GM12878 (cell line): ENCODE results near the gene GNAQ. TPM values are rescaled to one million over a fixed set of nuclear protein-coding genes. Genes with fewer than 3 reads are reported as not detected.

Source experiments
- ATAC-seq: fragments of 200-7000 bp; cut with Tn5 transposase; 3 replicates; pipeline ENCODE4 v1.9.1; 2020; ENCODE audit warnings: mild to moderate bottlenecking, moderate library complexity
- BruUV-seq: library from RNA; stranded (reverse); fragments of 400-500 nt; replicated peaks from 2 replicates; lab custom pipeline; 2021; lab: Mats Ljungman, UMichigan
- CTCF ChIA-PET: fragments of 300-600 bp; sonication (Branson Sonifier 250); formaldehyde crosslinking; extraction: SDS; loops from one replicate; lab custom pipeline; 2021; ENCODE audit warnings: inconsistent platforms; lab: Yijun Ruan, JAX
- POLR2A ChIA-PET: fragments of 350-600 bp; formaldehyde crosslinking; extraction: SDS; loops from one replicate; lab custom pipeline; 2021; ENCODE audit warnings: inconsistent platforms; lab: Charles Lee
- RAD21 ChIA-PET: fragments of 300-600 bp; sonication (Branson Sonifier 250); formaldehyde crosslinking; loops from one replicate; lab custom pipeline; 2023; ENCODE audit warnings: antibody characterized with exemption; ENCODE audit not compliant: unreplicated experiment; lab: Charles Lee
- SMC1A ChIA-PET: fragments of 300-600 bp; sonication (Branson Sonifier 250); formaldehyde crosslinking; loops from one replicate; lab custom pipeline; 2023; ENCODE audit not compliant: unreplicated experiment, uncharacterized antibody; lab: Charles Lee
- DNase-seq: peaks from one replicate; pipeline ENCODE4 v3.0.0-alpha.2; 2011; ENCODE audit warnings: low read depth, low spot score
- FAIRE-seq: peaks from 3 replicates; lab custom pipeline; 2011; peaks lifted over from hg19 to GRCh38; lab: Jason Lieb, UNC
- H2AFZ ChIP-seq: 2 replicates; pipeline ENCODE4 v1.6.0; 2011; ENCODE audit warnings: low read depth, low read length, control low read depth; ENCODE audit not compliant: control insufficient read depth
- H3K27ac ChIP-seq: 2 replicates; pipeline ENCODE4 v1.5.1; 2011; ENCODE audit warnings: control low read depth; ENCODE audit not compliant: control insufficient read depth, insufficient read depth
- H3K27me3 ChIP-seq, 2 experiments: replicated peaks in 1 of 2; 2 replicates each; pipeline versions ENCODE4 v1.6.0 to v1.6.1; 2011; ENCODE audit warnings: low read length in 1 of 2; ENCODE audit not compliant: control insufficient read depth in 2 of 2, insufficient read depth in 2 of 2
- H3K36me3 ChIP-seq, 2 experiments: 2 replicates each; pipeline ENCODE4 v1.5.1; 2011; ENCODE audit warnings: low read length in 1 of 2; ENCODE audit not compliant: control insufficient read depth in 2 of 2, insufficient read depth in 2 of 2
- H3K4me1 ChIP-seq: 2 replicates; pipeline ENCODE4 v1.6.1; 2011; ENCODE audit warnings: mild to moderate bottlenecking, low read length, moderate library complexity, mixed read lengths; ENCODE audit not compliant: control insufficient read depth, insufficient read depth
- H3K4me2 ChIP-seq: 2 replicates; pipeline ENCODE4 v1.6.0; 2011; ENCODE audit warnings: control low read depth; ENCODE audit not compliant: control insufficient read depth, insufficient read depth
- H3K4me3 ChIP-seq: fragments of 200-600 bp; sonication (generic); 2 replicates; pipeline ENCODE4 v1.5.1; 2016
- H3K79me2 ChIP-seq: 2 replicates; pipeline ENCODE4 v1.6.0; 2011; ENCODE audit warnings: low read length; ENCODE audit not compliant: control insufficient read depth, insufficient read depth
- H3K9ac ChIP-seq: 2 replicates; pipeline ENCODE4 v1.8.0; 2011; ENCODE audit warnings: low read length, control low read depth, mixed read lengths; ENCODE audit not compliant: control insufficient read depth, insufficient read depth
- H3K9me3 ChIP-seq: replicated peaks from 3 replicates; pipeline ENCODE4 v1.5.1; 2011; ENCODE audit warnings: mild to moderate bottlenecking, low read length; ENCODE audit not compliant: control insufficient read depth, insufficient read depth
- H4K20me1 ChIP-seq: 2 replicates; pipeline ENCODE4 v1.6.0; 2011; ENCODE audit not compliant: control insufficient read depth, insufficient read depth
- CTCF ChIP-seq, 3 experiments: IDR thresholded peaks in 2 of 3; conservative IDR thresholded peaks in 1 of 3; 2 replicates each; pipeline ENCODE4 v1.5.1; 2011; ENCODE audit warnings: low read depth in 3 of 3, low read length in 3 of 3, mild to moderate bottlenecking in 3 of 3, control low read depth in 2 of 3, moderate library complexity in 2 of 3, inconsistent platforms in 1 of 3, mixed read lengths in 1 of 3; ENCODE audit not compliant: control insufficient read depth in 2 of 3, insufficient read depth in 1 of 3; ENCODE audit errors: extremely low read depth in 1 of 3
- EZH2 ChIP-seq: IDR thresholded peaks from 2 replicates; pipeline ENCODE4 v1.6.1; 2012; ENCODE audit warnings: low read depth, mild to moderate bottlenecking, control low read depth, inconsistent platforms, low read length, borderline replicate concordance; ENCODE audit not compliant: control insufficient read depth
- IKZF1 ChIP-seq: fragments of 450-650 bp; conservative IDR thresholded peaks from 2 replicates; pipeline ENCODE4 v1.6.1; 2017; ENCODE audit warnings: antibody characterized with exemption, mild to moderate bottlenecking
- SMARCA5 ChIP-seq: fragments of 450-650 bp; IDR thresholded peaks from 2 replicates; pipeline ENCODE4 v1.6.1; 2017; ENCODE audit warnings: mild to moderate bottlenecking
- TCF12 ChIP-seq: IDR thresholded peaks from 2 replicates; pipeline ENCODE4 v1.6.1; 2011; ENCODE audit warnings: low read depth, mild to moderate bottlenecking, low read length
- WGBS: methylation state at CpG from one replicate; pipeline ENCODE4 v1.1.6; 2016; ENCODE audit warnings: low lambda C conversion rate; ENCODE audit not compliant: insufficient replicate concordance, insufficient coverage; ENCODE audit errors: missing lambda C conversion rate; 5-methylcytosine and 5-hydroxymethylcytosine counted together
- in situ Hi-C: fragments of 300-500 bp; cut with MboI; formaldehyde crosslinking; loops from 9 replicates; pipeline ENCODE4 v1.14.3; 2018; ENCODE audit warnings: mixed read lengths
- intact Hi-C: fragments of 100-400 bp; cut with micrococcal nuclease; formaldehyde crosslinking; loops from one replicate; pipeline ENCODE4 v1.14.2; 2022; ENCODE audit not compliant: unreplicated experiment
- polyA plus RNA-seq, 11 experiments: library from polyadenylated mRNA; depleted of rRNA in 4 of 11; unstranded in 6 of 11; stranded (reverse) in 5 of 11; fragments of >200 nt; fragmentation: Nextera tagmentation in 4 of 11; fragmentation: Illumina TruSeq in 1 of 11; extraction: Ambion mirVana in 4 of 11; extraction: Trizol in 1 of 11; gene quantifications; 1 replicate in 1 of 11; 2 replicates in 10 of 11; pipeline versions ENCODE4 v1.2.1 to v1.2.3, GENCODE V29; 2011 to 2016; ENCODE audit warnings: inconsistent platforms in 2 of 11, missing spikeins in 2 of 11, low read depth in 1 of 11
- total RNA-seq, 4 experiments: library from RNA; depleted of rRNA in 3 of 4; stranded (reverse); fragments of >200 nt in 3 of 4; fragmentation: Illumina TruSeq in 1 of 4; extraction: Trizol in 1 of 4; gene quantifications; 2 replicates each; pipeline versions ENCODE4 v1.2.1 to v1.2.3, GENCODE V29; 2013 to 2021
- TF ChIP-seq, protein P1 (sequence below): fragments of 450-650 bp; IDR thresholded peaks from 2 replicates; pipeline ENCODE4 v1.6.1; 2016; ENCODE audit warnings: mild to moderate bottlenecking, moderate library complexity, borderline replicate concordance
- TF ChIP-seq, protein P2 (sequence below): IDR thresholded peaks from 2 replicates; pipeline ENCODE4 v1.6.1; 2011; ENCODE audit warnings: borderline replicate concordance, low read depth, mild to moderate bottlenecking, moderate library complexity, mixed read lengths, low read length; ENCODE audit not compliant: insufficient read depth; ENCODE audit errors: extremely low read length

The GNAQ gene
- total and polyA plus RNA-seq, 10 of the 15 experiments (the other 5 are each of a cell fraction or from before 2014, with no cell fraction given) = 0.15 to 47.2 (median 0.49) TPM

GRCh38 chr9:77825361-77825760 is 206.2 kb downstream of the GNAQ start:
- Histone ChIP-seq H3K36me3 (no peaks in the 10 kb centered on the region), H2AFZ (no peak overlapping the region), H3K4me2 (no peak overlapping the region), H3K27me3 (no peaks in the 10 kb centered on the region), H3K27ac (no peak overlapping the region), H3K4me3 (no peak overlapping the region), H3K9me3 (no peaks in the 10 kb centered on the region), H3K4me1 (peaks cover 3% of the 10 kb centered on the region; the same call in 1 of the 2 replicates), H4K20me1 (no peaks in the 10 kb centered on the region), H3K79me2 (no peaks in the 10 kb centered on the region), H3K9ac (no peak overlapping the region)
- TF ChIP-seq EZH2 (no peak), SMARCA5 (no peak), TCF12 (no peak), CTCF (IDR thresholded peaks at IDR 0.05 in 2 of 3, conservative IDR thresholded peaks at IDR 0.05 in 1 of 3; ENCODE audit: control insufficient read depth in 2 of 3, extremely low read depth in 1 of 3, insufficient read depth in 1 of 3, low read depth in 3 of 3, low read length in 3 of 3) (no peak), IKZF1 (no peak)
- TF ChIP-seq, protein P1, sequence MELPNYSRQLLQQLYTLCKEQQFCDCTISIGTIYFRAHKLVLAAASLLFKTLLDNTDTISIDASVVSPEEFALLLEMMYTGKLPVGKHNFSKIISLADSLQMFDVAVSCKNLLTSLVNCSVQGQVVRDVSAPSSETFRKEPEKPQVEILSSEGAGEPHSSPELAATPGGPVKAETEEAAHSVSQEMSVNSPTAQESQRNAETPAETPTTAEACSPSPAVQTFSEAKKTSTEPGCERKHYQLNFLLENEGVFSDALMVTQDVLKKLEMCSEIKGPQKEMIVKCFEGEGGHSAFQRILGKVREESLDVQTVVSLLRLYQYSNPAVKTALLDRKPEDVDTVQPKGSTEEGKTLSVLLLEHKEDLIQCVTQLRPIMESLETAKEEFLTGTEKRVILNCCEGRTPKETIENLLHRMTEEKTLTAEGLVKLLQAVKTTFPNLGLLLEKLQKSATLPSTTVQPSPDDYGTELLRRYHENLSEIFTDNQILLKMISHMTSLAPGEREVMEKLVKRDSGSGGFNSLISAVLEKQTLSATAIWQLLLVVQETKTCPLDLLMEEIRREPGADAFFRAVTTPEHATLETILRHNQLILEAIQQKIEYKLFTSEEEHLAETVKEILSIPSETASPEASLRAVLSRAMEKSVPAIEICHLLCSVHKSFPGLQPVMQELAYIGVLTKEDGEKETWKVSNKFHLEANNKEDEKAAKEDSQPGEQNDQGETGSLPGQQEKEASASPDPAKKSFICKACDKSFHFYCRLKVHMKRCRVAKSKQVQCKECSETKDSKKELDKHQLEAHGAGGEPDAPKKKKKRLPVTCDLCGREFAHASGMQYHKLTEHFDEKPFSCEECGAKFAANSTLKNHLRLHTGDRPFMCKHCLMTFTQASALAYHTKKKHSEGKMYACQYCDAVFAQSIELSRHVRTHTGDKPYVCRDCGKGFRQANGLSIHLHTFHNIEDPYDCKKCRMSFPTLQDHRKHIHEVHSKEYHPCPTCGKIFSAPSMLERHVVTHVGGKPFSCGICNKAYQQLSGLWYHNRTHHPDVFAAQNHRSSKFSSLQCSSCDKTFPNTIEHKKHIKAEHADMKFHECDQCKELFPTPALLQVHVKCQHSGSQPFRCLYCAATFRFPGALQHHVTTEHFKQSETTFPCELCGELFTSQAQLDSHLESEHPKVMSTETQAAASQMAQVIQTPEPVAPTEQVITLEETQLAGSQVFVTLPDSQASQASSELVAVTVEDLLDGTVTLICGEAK = no peak
- TF ChIP-seq, protein P2, sequence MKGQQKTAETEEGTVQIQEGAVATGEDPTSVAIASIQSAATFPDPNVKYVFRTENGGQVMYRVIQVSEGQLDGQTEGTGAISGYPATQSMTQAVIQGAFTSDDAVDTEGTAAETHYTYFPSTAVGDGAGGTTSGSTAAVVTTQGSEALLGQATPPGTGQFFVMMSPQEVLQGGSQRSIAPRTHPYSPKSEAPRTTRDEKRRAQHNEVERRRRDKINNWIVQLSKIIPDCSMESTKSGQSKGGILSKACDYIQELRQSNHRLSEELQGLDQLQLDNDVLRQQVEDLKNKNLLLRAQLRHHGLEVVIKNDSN = no peak
- ChIA-PET RAD21 (interaction anchor here (0.8 to 1.1 kb wide), 4 partner anchors 16 to 155 kb away, joined by 3 to 7 read pairs (median 3); no protein-coding TSS in a partner anchor), CTCF (interaction anchor here (0.6 to 2.7 kb wide), 5 partner anchors 8 to 209 kb away, joined by 4 to 13 read pairs (median 5); no protein-coding TSS in a partner anchor), POLR2A (interaction anchor here (1.0 to 1.4 kb wide), 2 partner anchors 8 to 14 kb away, joined by 3 read pairs; no protein-coding TSS in a partner anchor), SMC1A (interaction anchor here (0.8 to 1.9 kb wide), 12 partner anchors 8 to 214 kb away, joined by 3 to 10 read pairs (median 3); no protein-coding TSS in a partner anchor)
- in situ Hi-C loops (no loop called here), intact Hi-C loops (loop anchor here (5.0 kb wide), 1 partner anchor 542 kb away; no protein-coding TSS in a partner anchor)
- no TSS peak for BruUV-seq
- DNase-seq (no peak), FAIRE-seq (no peak), ATAC-seq (no peak)
- 97% methylated on average over 4 of the region's 4 CpGs for WGBS
